ENCODE data around the gene PFKM. TPM values are rescaled to one million over a fixed set of nuclear protein-coding genes. Genes with fewer than 3 reads are reported as not detected.

The PFKM gene
- polyA plus RNA-seq (ENCODE audit: insufficient read length in 12 of 12) = 100 to 1,000 TPM in 11 of 12 donors, not detected in 1; 104 to 345 (median 290) TPM
- long read RNA-seq, donor 1, partial matches to known transcripts = 13 of 31 reads
- long read RNA-seq, donor 1, other reads (novel, unspliced or antisense) = 15 of 31 reads
- long read RNA-seq, donor 2, transcript PFKM-203 (23 exons, 3,224 nt) = minor isoform, 23 of 128 reads
- long read RNA-seq, donor 2, transcript PFKM-210 (22 exons, 2,867 nt) = major isoform, 36 of 128 reads
- long read RNA-seq, donor 2, partial matches to known transcripts = 66 of 128 reads
- long read RNA-seq, donor 2, other reads (novel, unspliced or antisense) = 0 of 128 reads
- long read RNA-seq, donor 3, transcript PFKM-201 (23 exons, 3,078 nt) = minor isoform, 5 of 69 reads
- long read RNA-seq, donor 3, transcript PFKM-210 (22 exons, 2,867 nt) = major isoform, 15 of 69 reads
- long read RNA-seq, donor 3, partial matches to known transcripts = 46 of 69 reads
- long read RNA-seq, donor 3, other reads (novel, unspliced or antisense) = 0 of 69 reads
- long read RNA-seq, donor 4, transcript PFKM-203 (23 exons, 3,224 nt) = minor isoform, 6 of 52 reads
- long read RNA-seq, donor 4, transcript PFKM-210 (22 exons, 2,867 nt) = major isoform, 15 of 52 reads
- long read RNA-seq, donor 4, partial matches to known transcripts = 29 of 52 reads
- long read RNA-seq, donor 4, other reads (novel, unspliced or antisense) = 0 of 52 reads
- long read RNA-seq, donor 5 = 0 reads
- long read RNA-seq, donor 6, transcript PFKM-203 (23 exons, 3,224 nt) = major isoform, 10 of 27 reads
- long read RNA-seq, donor 6, transcript PFKM-210 (22 exons, 2,867 nt) = minor isoform, 9 of 27 reads
- long read RNA-seq, donor 6, partial matches to known transcripts = 6 of 27 reads
- long read RNA-seq, donor 6, other reads (novel, unspliced or antisense) = 0 of 27 reads
- long read RNA-seq, donor 7, transcript PFKM-210 (22 exons, 2,867 nt) = major isoform, 15 of 63 reads
- long read RNA-seq, donor 7, transcript PFKM-203 (23 exons, 3,224 nt) = minor isoform, 9 of 63 reads
- long read RNA-seq, donor 7, partial matches to known transcripts = 31 of 63 reads
- long read RNA-seq, donor 7, other reads (novel, unspliced or antisense) = 5 of 63 reads
- long read RNA-seq, donor 8, transcript PFKM-203 (23 exons, 3,224 nt) = minor isoform, 20 of 151 reads
- long read RNA-seq, donor 8, transcript PFKM-210 (22 exons, 2,867 nt) = major isoform, 44 of 151 reads
- long read RNA-seq, donor 8, partial matches to known transcripts = 83 of 151 reads
- long read RNA-seq, donor 8, other reads (novel, unspliced or antisense) = 0 of 151 reads
- long read RNA-seq, donor 9, transcript PFKM-203 (23 exons, 3,224 nt) = minor isoform, 5 of 23 reads
- long read RNA-seq, donor 9, transcript PFKM-210 (22 exons, 2,867 nt) = major isoform, 7 of 23 reads
- long read RNA-seq, donor 9, partial matches to known transcripts = 10 of 23 reads
- long read RNA-seq, donor 9, other reads (novel, unspliced or antisense) = 0 of 23 reads
- long read RNA-seq, donor 10, transcript PFKM-203 (23 exons, 3,224 nt) = minor isoform, 23 of 108 reads
- long read RNA-seq, donor 10, transcript PFKM-210 (22 exons, 2,867 nt) = major isoform, 30 of 108 reads
- long read RNA-seq, donor 10, partial matches to known transcripts = 52 of 108 reads
- long read RNA-seq, donor 10, other reads (novel, unspliced or antisense) = 0 of 108 reads
- long read RNA-seq, donor 11, transcript PFKM-203 (23 exons, 3,224 nt) = minor isoform, 10 of 74 reads
- long read RNA-seq, donor 11, transcript PFKM-210 (22 exons, 2,867 nt) = major isoform, 22 of 74 reads
- long read RNA-seq, donor 11, partial matches to known transcripts = 41 of 74 reads
- long read RNA-seq, donor 11, other reads (novel, unspliced or antisense) = 0 of 74 reads

DNA sequence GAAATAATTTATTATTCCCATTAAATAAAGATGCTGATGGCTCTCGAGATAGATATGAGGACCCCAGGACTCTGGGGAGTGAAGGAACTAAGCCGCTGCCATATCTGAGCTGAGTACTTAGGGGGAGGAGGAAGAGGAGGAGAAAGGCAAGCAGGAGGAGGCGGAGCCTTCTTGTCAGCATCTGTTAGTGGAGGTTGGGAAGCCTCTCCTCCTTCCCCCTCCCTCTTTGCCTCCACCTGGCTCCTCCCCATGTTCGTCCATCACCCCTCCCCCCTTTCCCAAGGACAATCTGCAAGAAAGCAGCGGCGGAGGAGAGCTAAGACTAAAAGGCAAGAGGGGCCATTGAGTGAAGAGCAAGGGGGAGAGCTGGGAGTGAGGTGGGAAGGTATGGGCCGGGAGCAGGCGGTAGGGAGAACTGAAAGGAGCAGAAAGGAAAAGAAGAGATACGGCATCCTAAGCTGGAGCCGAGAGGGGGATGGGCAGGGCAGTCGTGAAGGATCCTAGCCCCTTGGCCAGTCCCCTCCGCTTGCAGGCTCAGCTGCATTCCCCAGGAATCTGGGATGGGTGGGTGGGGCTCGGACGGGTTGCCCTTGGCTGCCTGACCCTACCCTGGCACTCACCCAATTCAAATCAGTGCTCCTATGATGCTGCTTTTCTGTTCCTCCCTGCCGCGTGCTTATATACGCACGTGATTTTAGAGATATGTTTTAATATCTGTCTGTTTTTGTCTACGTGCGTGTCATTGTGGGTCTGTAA is at the start of gene PFKM:
Gene PFKM, plus strand, starts transcription at position 287 of the 756 bp plus-strand sequence. CDS start 3,411 bp downstream, outside the sequence.
- DNase-seq = peak; percentile 88

DNA sequence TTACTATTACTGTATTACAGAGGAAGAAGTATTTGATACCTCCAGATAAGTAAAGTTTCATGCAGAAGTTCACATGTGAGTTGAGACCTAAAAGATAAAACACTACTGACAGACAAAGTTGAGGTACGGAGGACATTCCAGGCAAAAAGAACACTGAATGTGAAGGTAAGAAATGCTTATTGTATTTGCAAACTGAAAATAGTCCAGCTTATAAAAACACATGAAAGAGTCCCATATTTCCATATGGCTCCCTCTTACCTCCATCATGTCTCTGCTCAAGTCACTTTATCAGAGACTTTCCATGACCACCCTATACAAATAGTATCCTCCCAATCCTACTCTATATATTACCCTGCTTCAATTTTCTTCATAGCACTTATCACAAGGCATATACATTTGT is 49.1 kb upstream of the PFKM start:
- no peak for DNase-seq

GRCh38 chr12:48070731-48071130 is 48.4 kb upstream of the PFKM start:
- DNase-seq = no peak

DNA sequence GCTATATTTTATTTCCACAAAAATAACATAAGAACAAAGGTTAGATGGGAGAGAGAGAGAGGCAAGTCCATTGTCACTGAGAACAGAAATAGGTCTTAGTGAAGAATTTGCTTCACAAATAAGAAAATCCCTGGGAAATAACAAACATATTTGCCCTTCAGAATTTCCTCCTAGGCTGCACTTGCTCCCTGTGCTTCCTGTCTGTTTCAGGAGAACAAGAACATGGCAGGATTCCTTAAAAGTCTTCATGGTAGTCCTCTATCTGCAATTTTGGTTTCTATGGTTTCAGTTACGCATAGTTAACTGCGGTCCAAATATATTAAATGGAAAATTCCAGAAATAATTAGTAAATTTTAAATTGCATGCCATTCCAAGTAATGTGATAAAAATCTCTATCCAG is 47.4 kb upstream of the PFKM start:
- DNase-seq = no peak

- DNase-seq = no peak
Observed at GRCh38 chr12:48072266-48072665, 46.9 kb upstream of the PFKM start.

GRCh38 chr12:48074266-48074665 is 44.9 kb upstream of the PFKM start:
- no peak for DNase-seq

DNA sequence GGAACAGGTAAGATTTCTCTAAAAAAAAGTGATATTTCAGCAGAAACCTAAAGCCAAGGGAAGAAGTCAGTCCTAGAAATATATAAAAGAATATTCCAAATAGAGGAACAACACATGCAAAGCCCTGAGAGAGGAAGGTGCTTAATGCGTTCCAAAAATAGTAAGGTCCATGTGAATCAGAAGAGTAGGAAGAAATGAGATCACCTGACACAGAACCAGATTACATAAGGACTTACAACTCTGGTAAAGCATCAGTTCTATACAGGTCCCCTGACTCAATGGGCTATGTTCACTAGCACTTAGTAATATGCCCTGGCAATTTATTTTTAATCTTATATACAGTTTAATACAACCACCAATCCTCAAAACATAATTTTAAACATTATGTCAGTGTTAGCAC is 43.3 kb upstream of the PFKM start:
- no peak for DNase-seq

DNA sequence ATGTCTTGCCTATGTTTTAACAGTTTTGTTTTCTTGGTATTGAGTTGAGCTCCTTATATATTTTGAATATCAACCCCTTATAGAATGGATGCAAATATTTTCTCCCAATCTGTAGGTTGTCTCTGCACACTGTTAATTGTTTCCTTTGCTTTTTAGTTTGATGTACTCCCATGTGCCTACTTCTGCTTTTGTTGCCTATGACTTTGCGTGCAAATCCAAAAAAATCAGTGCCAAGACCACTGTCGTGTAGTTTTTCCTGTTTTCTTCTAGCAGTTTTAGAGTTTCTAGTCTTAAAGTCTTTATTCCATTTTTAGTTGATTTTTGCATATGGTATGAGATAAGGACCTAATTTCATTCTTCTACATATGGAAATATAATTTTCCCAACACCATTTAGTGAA is 42.1 kb upstream of the PFKM start:
- no peak for DNase-seq

- DNase-seq = no peak
Observed at GRCh38 chr12:48078901-48079300, 40.3 kb upstream of the PFKM start.

DNA sequence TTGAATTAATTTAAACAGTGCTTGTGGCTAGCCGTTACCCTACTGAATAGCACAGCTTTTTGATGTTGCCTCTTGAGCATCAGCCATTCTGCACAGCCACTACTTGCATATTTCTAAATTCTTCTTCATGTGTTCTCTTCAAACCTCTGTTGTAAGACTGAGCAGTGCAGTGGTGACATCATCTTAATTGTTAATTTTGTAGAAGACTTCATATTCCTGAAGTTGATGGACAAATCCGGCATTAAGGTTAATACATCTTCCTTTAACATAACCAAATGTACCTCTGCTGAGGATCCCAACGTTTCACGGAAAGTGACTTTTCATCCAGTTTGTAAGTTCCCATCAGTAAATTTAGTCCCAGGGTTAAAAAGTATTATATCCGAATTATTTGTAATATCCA is 38.9 kb upstream of the PFKM start:
- no peak for DNase-seq

DNA sequence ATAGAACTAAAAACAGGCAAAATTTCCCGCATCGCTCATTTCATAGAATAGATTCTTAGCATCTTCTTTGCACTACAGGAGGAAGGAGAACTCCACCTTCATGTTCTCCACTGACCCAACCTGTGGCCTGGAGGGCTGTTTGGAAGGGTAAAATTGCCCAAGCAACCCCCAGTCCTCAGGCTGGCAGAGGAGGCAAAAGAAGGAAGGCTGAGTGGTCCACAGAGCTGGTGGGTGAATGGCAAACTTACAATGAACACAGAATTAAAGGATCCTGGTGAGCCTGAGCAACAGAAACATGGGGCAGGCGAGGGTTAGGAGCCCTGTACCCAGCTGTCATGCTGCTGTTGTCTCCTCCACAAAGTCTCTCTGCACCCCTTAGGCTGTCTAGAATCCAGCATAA is 38.3 kb upstream of the PFKM start:
- no peak for DNase-seq

GRCh38 chr12:48084066-48084465 is 35.1 kb upstream of the PFKM start:
- DNase-seq = no peak

GRCh38 chr12:48084841-48085460 is 34.2 kb upstream of the PFKM start:
- DNase-seq = no peak

DNA sequence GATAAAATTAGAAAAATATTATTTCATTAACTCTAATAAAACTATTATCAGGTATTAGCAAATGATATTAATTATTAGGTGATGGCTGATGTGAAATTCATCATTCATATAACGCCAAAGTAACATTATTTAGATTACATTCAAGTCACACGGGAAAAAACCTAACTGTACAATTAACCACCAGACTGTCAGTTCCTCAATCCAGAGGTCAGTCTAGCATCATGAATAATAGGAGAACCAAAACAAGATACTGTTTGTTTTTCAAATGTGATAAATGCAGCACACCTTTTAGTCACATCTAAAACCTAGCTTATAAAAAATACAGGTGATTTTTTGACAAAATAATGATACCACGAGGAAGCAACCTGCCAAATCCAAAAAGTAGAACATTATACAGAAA is 32.8 kb upstream of the PFKM start:
- no peak for DNase-seq

- DNase-seq = peak; percentile 7
Observed at GRCh38 chr12:48092611-48093010, 26.6 kb upstream of the PFKM start.

GRCh38 chr12:48104531-48104930 is 14.6 kb upstream of the PFKM start:
- DNase-seq = no peak

GRCh38 chr12:48105321-48105866 is 13.8 kb upstream of the PFKM start:
- DNase-seq = peak; percentile 38

- DNase-seq = peak; percentile 92
Observed at GRCh38 chr12:48105867-48106680, 13.1 kb upstream of the PFKM start, which contains the start of gene SENP1. Gene SENP1, minus strand, starts transcription at chr12:48106079. Its CDS starts 4,607 bp downstream, at chr12:48101472.
